Ishikawa (cell line): ENCODE measurements around the gene RAD9A.

Experiments
- CEBPB ChIP-seq: IDR thresholded peaks from 2 replicates; pipeline ENCODE4 v1.6.1; 2012
- CREB1 ChIP-seq: IDR thresholded peaks from 2 replicates; pipeline ENCODE4 v1.6.1; 2012; ENCODE audit warnings: low read depth
- EGR1 ChIP-seq: IDR thresholded peaks from 2 replicates; pipeline ENCODE4 v1.6.1; 2012
- EP300 ChIP-seq: IDR thresholded peaks from 2 replicates; pipeline ENCODE4 v1.6.1; 2012; ENCODE audit warnings: borderline replicate concordance
- NFIC ChIP-seq: IDR thresholded peaks from 2 replicates; pipeline ENCODE4 v1.6.1; 2012
- RAD21 ChIP-seq: IDR thresholded peaks from 2 replicates; pipeline ENCODE4 v1.6.1; 2012; ENCODE audit warnings: low read depth
- TAF1 ChIP-seq: IDR thresholded peaks from 2 replicates; pipeline ENCODE4 v1.6.1; 2012; ENCODE audit warnings: low read depth, mild to moderate bottlenecking
- TEAD4 ChIP-seq: IDR thresholded peaks from 2 replicates; pipeline ENCODE4 v1.6.1; 2012
- TF ChIP-seq, protein P1 (sequence below): IDR thresholded peaks from 2 replicates; pipeline ENCODE4 v1.6.1; 2012; ENCODE audit warnings: low read depth, mild to moderate bottlenecking
- TF ChIP-seq, protein P2 (sequence below): IDR thresholded peaks from 2 replicates; pipeline ENCODE4 v1.6.1; 2012

DNA sequence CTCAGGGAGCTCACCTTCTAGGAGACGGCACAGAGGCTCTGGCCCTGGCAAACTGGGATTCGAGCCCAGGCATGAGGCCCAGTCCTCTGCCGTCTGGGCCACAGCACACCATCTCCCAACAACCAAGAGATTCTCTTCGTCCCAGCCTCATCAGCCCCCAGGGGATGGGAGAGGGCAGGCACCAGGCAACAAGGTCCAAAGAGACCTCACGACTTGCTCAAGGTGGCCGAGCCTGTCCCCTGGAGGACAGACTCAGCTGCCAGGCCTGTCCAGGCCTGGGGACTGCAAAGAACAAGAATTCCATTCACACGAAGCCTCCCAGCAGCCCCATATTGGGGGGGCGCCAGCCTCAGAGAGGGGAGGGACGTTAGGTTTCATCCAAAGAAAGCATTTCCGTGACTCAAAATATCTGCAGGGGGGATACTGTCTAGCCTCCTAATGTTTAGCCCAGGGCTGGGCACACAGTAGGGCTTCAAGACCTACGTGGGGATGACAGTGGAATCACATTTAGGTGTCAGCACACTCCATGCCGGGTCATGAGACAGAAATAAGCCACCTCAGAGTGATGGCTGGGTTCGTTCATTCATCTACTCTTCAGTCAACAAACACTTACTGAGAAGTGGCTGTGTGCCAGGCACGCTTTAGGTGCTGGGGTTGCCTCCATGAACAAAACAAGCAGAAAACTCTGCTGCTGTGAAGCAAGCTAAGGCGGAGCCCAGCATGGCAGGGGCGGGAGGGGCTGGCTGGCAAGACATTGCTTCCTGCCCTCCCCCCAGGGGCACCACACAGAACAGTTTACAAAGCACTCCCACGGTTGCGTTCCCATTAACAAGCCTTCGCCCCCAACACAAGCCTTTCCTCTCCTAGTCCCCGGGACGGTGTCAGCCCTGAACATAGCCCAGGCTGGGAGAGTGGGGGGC lies 24.9 kb downstream of the RAD9A start:
- TF ChIP-seq TAF1 (no peak), TEAD4 (no peak), RAD21 (no peak), EP300 (no peak), CREB1 (no peak), EGR1 (no peak), CEBPB (no peak), NFIC (peak; percentile 35; the same call in 1 of the 2 replicates)
- TF ChIP-seq, protein P1, sequence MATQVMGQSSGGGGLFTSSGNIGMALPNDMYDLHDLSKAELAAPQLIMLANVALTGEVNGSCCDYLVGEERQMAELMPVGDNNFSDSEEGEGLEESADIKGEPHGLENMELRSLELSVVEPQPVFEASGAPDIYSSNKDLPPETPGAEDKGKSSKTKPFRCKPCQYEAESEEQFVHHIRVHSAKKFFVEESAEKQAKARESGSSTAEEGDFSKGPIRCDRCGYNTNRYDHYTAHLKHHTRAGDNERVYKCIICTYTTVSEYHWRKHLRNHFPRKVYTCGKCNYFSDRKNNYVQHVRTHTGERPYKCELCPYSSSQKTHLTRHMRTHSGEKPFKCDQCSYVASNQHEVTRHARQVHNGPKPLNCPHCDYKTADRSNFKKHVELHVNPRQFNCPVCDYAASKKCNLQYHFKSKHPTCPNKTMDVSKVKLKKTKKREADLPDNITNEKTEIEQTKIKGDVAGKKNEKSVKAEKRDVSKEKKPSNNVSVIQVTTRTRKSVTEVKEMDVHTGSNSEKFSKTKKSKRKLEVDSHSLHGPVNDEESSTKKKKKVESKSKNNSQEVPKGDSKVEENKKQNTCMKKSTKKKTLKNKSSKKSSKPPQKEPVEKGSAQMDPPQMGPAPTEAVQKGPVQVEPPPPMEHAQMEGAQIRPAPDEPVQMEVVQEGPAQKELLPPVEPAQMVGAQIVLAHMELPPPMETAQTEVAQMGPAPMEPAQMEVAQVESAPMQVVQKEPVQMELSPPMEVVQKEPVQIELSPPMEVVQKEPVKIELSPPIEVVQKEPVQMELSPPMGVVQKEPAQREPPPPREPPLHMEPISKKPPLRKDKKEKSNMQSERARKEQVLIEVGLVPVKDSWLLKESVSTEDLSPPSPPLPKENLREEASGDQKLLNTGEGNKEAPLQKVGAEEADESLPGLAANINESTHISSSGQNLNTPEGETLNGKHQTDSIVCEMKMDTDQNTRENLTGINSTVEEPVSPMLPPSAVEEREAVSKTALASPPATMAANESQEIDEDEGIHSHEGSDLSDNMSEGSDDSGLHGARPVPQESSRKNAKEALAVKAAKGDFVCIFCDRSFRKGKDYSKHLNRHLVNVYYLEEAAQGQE = no peak
- TF ChIP-seq, protein P2, sequence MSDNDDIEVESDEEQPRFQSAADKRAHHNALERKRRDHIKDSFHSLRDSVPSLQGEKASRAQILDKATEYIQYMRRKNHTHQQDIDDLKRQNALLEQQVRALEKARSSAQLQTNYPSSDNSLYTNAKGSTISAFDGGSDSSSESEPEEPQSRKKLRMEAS = no peak
